GM12878 (cell line): Measurements from ENCODE around the gene THAP3. TPM values are rescaled to one million over a fixed set of nuclear protein-coding genes. Genes with fewer than 3 reads are reported as not detected.

Source experiments
- BHLHE40 ChIP-seq, 2 experiments: fragments of 450-650 bp in 1 of 2; IDR thresholded peaks; 2 replicates each; pipeline ENCODE4 v1.6.1; 2011 to 2017; ENCODE audit warnings: low read depth in 2 of 2, borderline replicate concordance in 1 of 2, improper control_type of control experiment in 1 of 2, low read length in 1 of 2, mild to moderate bottlenecking in 1 of 2
- E2F8 ChIP-seq: fragments of 450-650 bp; IDR thresholded peaks from 2 replicates; pipeline ENCODE4 v1.6.1; 2018; ENCODE audit warnings: mild to moderate bottlenecking, low read depth, moderate library complexity; ENCODE audit not compliant: partially characterized antibody
- FOXM1 ChIP-seq: IDR thresholded peaks from 2 replicates; pipeline ENCODE4 v1.6.1; 2012; ENCODE audit warnings: low read depth, mild to moderate bottlenecking, inconsistent platforms, low read length, moderate library complexity
- MAX ChIP-seq: IDR thresholded peaks from 2 replicates; pipeline ENCODE4 v1.6.1; 2012; ENCODE audit warnings: low read depth, low read length, improper control_type of control experiment
- PAX5 ChIP-seq: IDR thresholded peaks from 2 replicates; pipeline ENCODE4 v1.6.1; 2011; ENCODE audit warnings: low read depth, low read length, borderline replicate concordance
- POLR2AphosphoS2 ChIP-seq: IDR thresholded peaks from 2 replicates; pipeline ENCODE4 v1.6.1; 2011; ENCODE audit warnings: low read depth, mild to moderate bottlenecking, low read length, improper control_type of control experiment, moderate library complexity
- PRDM15 ChIP-seq: fragments of 450-650 bp; formaldehyde crosslinking; IDR thresholded peaks from 2 replicates; pipeline ENCODE4 v1.4.0; 2020; ENCODE audit warnings: mild to moderate bottlenecking, moderate library complexity
- RAD21 ChIP-seq: IDR thresholded peaks from 2 replicates; pipeline ENCODE4 v1.6.1; 2011; ENCODE audit warnings: mild to moderate bottlenecking, low read depth, low read length, moderate library complexity; ENCODE audit not compliant: insufficient read depth
- SIN3A ChIP-seq: IDR thresholded peaks from 2 replicates; pipeline ENCODE4 v1.6.1; 2012; ENCODE audit warnings: low read depth, low read length, improper control_type of control experiment
- SKIL ChIP-seq: fragments of 450-650 bp; IDR thresholded peaks from 2 replicates; pipeline ENCODE4 v1.6.1; 2017; ENCODE audit warnings: mild to moderate bottlenecking, low read depth, inconsistent platforms; ENCODE audit not compliant: poor library complexity, severe bottlenecking
- SMAD5 ChIP-seq: IDR thresholded peaks from 2 replicates; pipeline ENCODE4 v1.6.1; 2016; ENCODE audit warnings: antibody characterized with exemption, low read depth
- SREBF1 ChIP-seq: IDR thresholded peaks from 2 replicates; pipeline ENCODE4 v1.6.1; 2012; ENCODE audit warnings: mild to moderate bottlenecking, low read length
- TAF1 ChIP-seq: IDR thresholded peaks from 2 replicates; pipeline ENCODE4 v1.6.1; 2011; ENCODE audit warnings: mild to moderate bottlenecking, low read depth, low read length, borderline replicate concordance
- TARDBP ChIP-seq: IDR thresholded peaks from 2 replicates; pipeline ENCODE4 v1.6.1; 2016; ENCODE audit warnings: borderline replicate concordance
- ZBTB40 ChIP-seq: fragments of 450-650 bp; IDR thresholded peaks from 2 replicates; pipeline ENCODE4 v1.6.1; 2016; ENCODE audit warnings: mild to moderate bottlenecking, moderate library complexity, borderline replicate concordance
- polyA plus RNA-seq, 11 experiments: library from polyadenylated mRNA; depleted of rRNA in 4 of 11; unstranded in 6 of 11; stranded (reverse) in 5 of 11; fragments of >200 nt; fragmentation: Nextera tagmentation in 4 of 11; fragmentation: Illumina TruSeq in 1 of 11; extraction: Ambion mirVana in 4 of 11; extraction: Trizol in 1 of 11; gene quantifications; 1 replicate in 1 of 11; 2 replicates in 10 of 11; pipeline versions ENCODE4 v1.2.1 to v1.2.3, GENCODE V29; 2011 to 2016; ENCODE audit warnings: inconsistent platforms in 2 of 11, missing spikeins in 2 of 11, low read depth in 1 of 11
- total RNA-seq, 4 experiments: library from RNA; depleted of rRNA in 3 of 4; stranded (reverse); fragments of >200 nt in 3 of 4; fragmentation: Illumina TruSeq in 1 of 4; extraction: Trizol in 1 of 4; gene quantifications; 2 replicates each; pipeline versions ENCODE4 v1.2.1 to v1.2.3, GENCODE V29; 2013 to 2021

The THAP3 gene
- total and polyA plus RNA-seq, 10 of the 15 experiments (the other 5 are each of a cell fraction or from before 2014, with no cell fraction given) = 1.5 to 19.5 (median 11.9) TPM

GRCh38 chr1:6579374-6580118, 45.1 kb upstream of the THAP3 start, which contains the start of gene ZBTB48 (continued):
- TF ChIP-seq ZBTB40 = peak; percentile 81
- peak; percentile 68 to 89; a peak in 3 of 4 replicates for TF ChIP-seq BHLHE40 (IDR thresholded peaks at IDR 0.05; ENCODE audit: borderline replicate concordance in 1 of 2, low read depth in 2 of 2, low read length in 1 of 2)
- peak; percentile 58; the same call in 1 of the 2 replicates for TF ChIP-seq SMAD5
- TF ChIP-seq TAF1 = peak; percentile 73; the same call in 1 of the 2 replicates
- no peak for TF ChIP-seq PAX5
- 0 out of 2 replicates have a peak, but pooled peaks have one; percentile 41 for TF ChIP-seq MAX
- no peak for TF ChIP-seq SKIL
- no peak for TF ChIP-seq E2F8
- no peak for TF ChIP-seq RAD21
- no peak for TF ChIP-seq SREBF1
- TF ChIP-seq FOXM1 = no peak
- TF ChIP-seq PRDM15 (CRISPR knock-in tag) = no peak
- TF ChIP-seq POLR2AphosphoS2 = peak; percentile 96
- TF ChIP-seq SIN3A = peak; percentile 28; the same call in 1 of the 2 replicates
- no peak for TF ChIP-seq TARDBP
